DOHH2 (cell line): ENCODE measurements around the gene PTPRN2.

Experiments
- CTCF ChIP-seq: fragments of 200-600 bp; sonication (generic); IDR thresholded peaks from one replicate; pipeline ENCODE4 v1.5.1; 2014; ENCODE audit warnings: antibody characterized with exemption, mild to moderate bottlenecking, low read depth, low read length; ENCODE audit not compliant: poor library complexity, severe bottlenecking
- EZH2phosphoT487 ChIP-seq: fragments of 200-600 bp; sonication (generic); IDR thresholded peaks from 2 replicates; pipeline ENCODE4 v1.6.1; 2017; ENCODE audit warnings: borderline replicate concordance, mild to moderate bottlenecking, antibody characterized with exemption, low read length, moderate library complexity, mixed read lengths

DNA sequence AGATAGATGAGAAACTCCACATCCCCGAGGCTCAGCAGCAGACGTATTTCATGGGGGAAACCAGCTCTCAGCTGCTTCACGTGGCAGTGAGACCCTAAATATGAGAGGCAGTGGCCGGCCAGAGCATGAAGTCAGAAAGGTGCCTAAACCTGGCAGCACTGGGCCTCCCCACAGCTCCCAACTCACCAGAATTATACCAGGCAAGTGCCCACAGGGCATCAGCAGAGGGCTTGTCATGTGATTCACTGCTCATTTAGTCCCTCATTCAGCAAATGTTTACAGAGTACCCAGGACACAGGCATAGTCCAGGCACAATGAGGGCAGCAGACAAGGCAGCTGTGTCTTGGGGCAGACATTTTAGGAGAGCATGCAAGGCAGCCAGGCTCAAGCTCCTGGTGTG is 212.6 kb downstream of the PTPRN2 start:
- TF ChIP-seq EZH2phosphoT487 (no peak), CTCF (no peak)
